Nephron (organoid): ENCODE data around the gene FOCAD.

ENCODE experiments used
- H3K27ac Mint-ChIP-seq, 3 experiments: 2 replicates each; pipeline ENCODE4 v1.8.0; 2020; ENCODE audit warnings: mixed read lengths in 3 of 3, mild to moderate bottlenecking in 2 of 3, moderate library complexity in 1 of 3
- H3K27me3 Mint-ChIP-seq: 2 replicates; pipeline ENCODE4 v1.8.0; 2021; ENCODE audit warnings: low read depth, mild to moderate bottlenecking, moderate library complexity, mixed read lengths
- H3K36me3 Mint-ChIP-seq: 2 replicates; pipeline ENCODE4 v1.8.0; 2020; ENCODE audit warnings: low read depth, mixed read lengths
- H3K4me1 Mint-ChIP-seq: 2 replicates; pipeline ENCODE4 v1.8.0; 2020; ENCODE audit warnings: mixed read lengths
- H3K4me3 Mint-ChIP-seq, 3 experiments: 2 replicates each; pipeline ENCODE4 v1.8.0; 2020; ENCODE audit warnings: mild to moderate bottlenecking in 3 of 3, mixed read lengths in 3 of 3, moderate library complexity in 2 of 3
- H3K9me3 Mint-ChIP-seq: 2 replicates; pipeline ENCODE4 v1.8.0; 2020; ENCODE audit warnings: mixed read lengths
- TF ChIP-seq, protein P1 (sequence below), 3 experiments: fragments of 200-600 bp; sonication (generic); IDR thresholded peaks; one replicate each; pipeline ENCODE4 v1.5.0; 2021; ENCODE audit warnings: antibody characterized with exemption in 3 of 3; ENCODE audit not compliant: unreplicated experiment in 3 of 3

FOCAD gene

DNA sequence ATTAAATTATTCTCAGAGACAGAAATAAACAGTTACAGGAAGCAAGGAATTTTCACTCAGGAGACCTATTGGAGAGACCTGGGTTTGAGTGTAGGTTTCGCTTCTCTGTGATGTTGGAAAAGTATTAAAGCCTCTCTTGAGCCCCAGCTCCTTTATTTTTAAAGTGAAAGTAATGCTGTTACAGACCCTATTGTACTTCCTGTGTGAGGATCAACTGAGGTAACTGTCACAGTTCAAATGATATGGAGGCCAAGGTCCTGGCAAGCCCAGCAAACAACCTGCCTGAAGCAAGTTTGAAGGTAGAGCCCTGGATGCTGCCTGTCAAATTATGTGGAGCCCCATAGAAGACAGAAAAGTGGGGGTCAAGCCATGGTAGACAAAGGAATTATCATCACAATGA lies 355.2 kb downstream of the FOCAD start:
- Mint-ChIP-seq H3K27ac (no peak overlapping the region), H3K9me3 (no peaks in the 10 kb centered on the region), H3K27me3 (no peaks in the 10 kb centered on the region), H3K4me3 (no peak overlapping the region), H3K4me1 (no peaks in the 10 kb centered on the region), H3K36me3 (no peaks in the 10 kb centered on the region)
- TF ChIP-seq, protein P1, sequence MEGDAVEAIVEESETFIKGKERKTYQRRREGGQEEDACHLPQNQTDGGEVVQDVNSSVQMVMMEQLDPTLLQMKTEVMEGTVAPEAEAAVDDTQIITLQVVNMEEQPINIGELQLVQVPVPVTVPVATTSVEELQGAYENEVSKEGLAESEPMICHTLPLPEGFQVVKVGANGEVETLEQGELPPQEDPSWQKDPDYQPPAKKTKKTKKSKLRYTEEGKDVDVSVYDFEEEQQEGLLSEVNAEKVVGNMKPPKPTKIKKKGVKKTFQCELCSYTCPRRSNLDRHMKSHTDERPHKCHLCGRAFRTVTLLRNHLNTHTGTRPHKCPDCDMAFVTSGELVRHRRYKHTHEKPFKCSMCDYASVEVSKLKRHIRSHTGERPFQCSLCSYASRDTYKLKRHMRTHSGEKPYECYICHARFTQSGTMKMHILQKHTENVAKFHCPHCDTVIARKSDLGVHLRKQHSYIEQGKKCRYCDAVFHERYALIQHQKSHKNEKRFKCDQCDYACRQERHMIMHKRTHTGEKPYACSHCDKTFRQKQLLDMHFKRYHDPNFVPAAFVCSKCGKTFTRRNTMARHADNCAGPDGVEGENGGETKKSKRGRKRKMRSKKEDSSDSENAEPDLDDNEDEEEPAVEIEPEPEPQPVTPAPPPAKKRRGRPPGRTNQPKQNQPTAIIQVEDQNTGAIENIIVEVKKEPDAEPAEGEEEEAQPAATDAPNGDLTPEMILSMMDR (IDR thresholded peaks at IDR 0.05; ENCODE audit: unreplicated experiment in 3 of 3) = no peak

DNA sequence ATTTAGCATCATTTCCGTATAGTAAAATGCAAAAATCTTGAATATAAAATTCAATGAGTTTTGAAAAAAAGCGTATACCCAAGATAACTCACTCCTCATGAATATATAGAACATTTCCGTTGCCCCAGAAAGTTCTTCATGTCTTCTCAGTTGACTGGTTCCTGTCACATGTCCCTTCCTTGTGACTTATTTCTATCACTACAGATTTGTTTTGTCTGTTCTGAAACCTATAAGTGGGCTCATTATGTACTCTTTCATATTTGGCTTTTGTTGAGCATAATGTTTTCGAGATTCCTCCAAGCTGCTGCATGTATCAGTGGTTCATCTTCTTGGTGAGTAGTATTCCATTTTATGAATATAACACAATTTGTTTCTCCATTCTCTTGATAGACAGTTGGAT lies 358.4 kb downstream of the FOCAD start:
- no peak overlapping the region for H3K27ac Mint-ChIP-seq
- no peak overlapping the region for H3K4me3 Mint-ChIP-seq
- TF ChIP-seq, protein P1 (IDR thresholded peaks at IDR 0.05; ENCODE audit: unreplicated experiment in 3 of 3) = no peak
- no peaks in the 10 kb centered on the region for H3K9me3 Mint-ChIP-seq
- no peaks in the 10 kb centered on the region for H3K36me3 Mint-ChIP-seq
- H3K27me3 Mint-ChIP-seq = no peaks in the 10 kb centered on the region
- no peaks in the 10 kb centered on the region for H3K4me1 Mint-ChIP-seq

DNA sequence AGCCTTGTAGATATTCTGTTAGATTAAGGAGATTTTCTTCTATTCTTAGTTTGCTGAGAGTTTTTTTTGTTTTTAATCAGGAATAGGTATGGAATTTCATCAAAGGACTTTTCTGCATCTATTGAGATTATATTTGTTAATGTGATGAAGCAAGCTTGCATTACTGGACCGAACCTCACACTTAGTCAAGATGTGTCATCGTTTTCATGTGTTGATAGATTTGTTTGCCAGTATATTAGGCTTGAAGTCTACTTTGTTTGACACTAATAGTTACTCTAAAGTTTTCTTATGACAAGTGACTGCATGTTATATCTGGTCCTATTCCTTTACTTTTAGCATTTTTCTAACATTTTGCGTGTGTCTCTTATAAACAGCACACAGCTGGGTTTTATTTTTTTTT lies 359.8 kb downstream of the FOCAD start:
- Mint-ChIP-seq H3K36me3 (no peaks in the 10 kb centered on the region), H3K4me3 (no peak overlapping the region), H3K9me3 (no peaks in the 10 kb centered on the region), H3K27me3 (peaks cover 3% of the 10 kb centered on the region), H3K27ac (no peak overlapping the region), H3K4me1 (no peaks in the 10 kb centered on the region)
- TF ChIP-seq, protein P1 (IDR thresholded peaks at IDR 0.05; ENCODE audit: unreplicated experiment in 3 of 3) = no peak
